ENCODE measurements around the gene E4F1. TPM values are rescaled to one million over a fixed set of nuclear protein-coding genes. Genes with fewer than 3 reads are reported as not detected.

The E4F1 gene
- total RNA-seq, 1 experiment from 2014 or later = 30.1 TPM

DNA sequence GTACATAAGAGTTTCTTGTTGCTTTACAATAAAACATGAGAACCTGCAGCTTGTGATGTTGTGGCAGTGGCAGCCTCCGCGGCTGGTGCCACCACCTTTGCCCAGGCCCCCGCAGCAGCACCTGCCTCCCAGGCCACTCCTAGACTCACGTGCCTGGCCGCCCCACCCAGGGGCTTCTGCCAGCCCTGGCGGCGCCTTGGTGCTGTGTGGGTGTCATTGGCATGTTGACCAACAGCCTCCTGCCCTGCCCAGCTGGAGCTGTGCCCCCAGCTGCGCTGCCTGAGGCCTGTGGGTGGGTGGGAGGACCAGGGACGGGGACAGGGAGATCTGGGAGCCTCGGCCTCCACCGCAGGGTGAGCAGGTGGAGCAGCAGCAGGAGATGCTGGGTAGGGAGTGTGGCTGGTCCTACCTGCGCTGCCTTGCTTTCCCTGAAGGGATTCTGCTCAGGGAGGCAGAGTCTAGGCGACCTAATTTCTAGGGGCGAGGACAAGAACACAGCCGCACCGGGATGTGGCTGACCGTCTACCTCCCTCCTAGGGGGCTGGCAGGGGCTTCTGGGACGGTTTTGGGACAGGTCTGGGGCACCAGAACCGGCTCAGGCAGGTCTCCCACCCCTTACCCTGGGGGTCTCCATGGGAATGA is 12.4 kb downstream of the E4F1 start:
- Mint-ChIP-seq H3K36me3 (ENCODE audit: insufficient read depth, unreplicated experiment) (peaks cover 49% of the 10 kb centered on the region), H3K27me3 (ENCODE audit: insufficient read depth, unreplicated experiment) (no peaks in the 10 kb centered on the region), H3K27ac (ENCODE audit: unreplicated experiment) (no peak overlapping the region), H3K4me1 (ENCODE audit: low read depth, unreplicated experiment) (no peaks in the 10 kb centered on the region), H3K4me3 (ENCODE audit: unreplicated experiment) (peak overlapping the region; percentile 56), H3K9me3 (ENCODE audit: unreplicated experiment) (no peaks in the 10 kb centered on the region)
- Histone ChIP-seq H3K4me1 (peaks cover 8% of the 10 kb centered on the region; the same call in 1 of the 2 replicates), H3K9me3 (no peaks in the 10 kb centered on the region), H3K4me3 (ENCODE audit: low read depth, low read length) (no peak overlapping the region), H3K27me3 (replicated peaks; ENCODE audit: control insufficient read depth, insufficient read depth, low read length) (no peaks in the 10 kb centered on the region), H3K36me3 (ENCODE audit: control insufficient read depth, insufficient read depth, low read length) (no peaks in the 10 kb centered on the region)
- DNase-seq = no peak
- no TSS peak for BruUV-seq (replicated peaks)
- TF ChIP-seq, protein P1, sequence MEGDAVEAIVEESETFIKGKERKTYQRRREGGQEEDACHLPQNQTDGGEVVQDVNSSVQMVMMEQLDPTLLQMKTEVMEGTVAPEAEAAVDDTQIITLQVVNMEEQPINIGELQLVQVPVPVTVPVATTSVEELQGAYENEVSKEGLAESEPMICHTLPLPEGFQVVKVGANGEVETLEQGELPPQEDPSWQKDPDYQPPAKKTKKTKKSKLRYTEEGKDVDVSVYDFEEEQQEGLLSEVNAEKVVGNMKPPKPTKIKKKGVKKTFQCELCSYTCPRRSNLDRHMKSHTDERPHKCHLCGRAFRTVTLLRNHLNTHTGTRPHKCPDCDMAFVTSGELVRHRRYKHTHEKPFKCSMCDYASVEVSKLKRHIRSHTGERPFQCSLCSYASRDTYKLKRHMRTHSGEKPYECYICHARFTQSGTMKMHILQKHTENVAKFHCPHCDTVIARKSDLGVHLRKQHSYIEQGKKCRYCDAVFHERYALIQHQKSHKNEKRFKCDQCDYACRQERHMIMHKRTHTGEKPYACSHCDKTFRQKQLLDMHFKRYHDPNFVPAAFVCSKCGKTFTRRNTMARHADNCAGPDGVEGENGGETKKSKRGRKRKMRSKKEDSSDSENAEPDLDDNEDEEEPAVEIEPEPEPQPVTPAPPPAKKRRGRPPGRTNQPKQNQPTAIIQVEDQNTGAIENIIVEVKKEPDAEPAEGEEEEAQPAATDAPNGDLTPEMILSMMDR (IDR thresholded peaks at IDR 0.05; ENCODE audit: insufficient read depth in 1 of 2, low read depth in 1 of 2, low read length in 1 of 2, severe bottlenecking in 1 of 2, unreplicated experiment in 1 of 2) = no peak
- intact Hi-C loops (cut with micrococcal nuclease; ENCODE audit: unreplicated experiment) = no loop called here
- ChIA-PET CTCF (no interaction called here), POLR2A (interaction anchor here (0.6 kb wide), 1 partner anchor 234 kb away, joined by 9 read pairs; no protein-coding TSS in a partner anchor)

DNA sequence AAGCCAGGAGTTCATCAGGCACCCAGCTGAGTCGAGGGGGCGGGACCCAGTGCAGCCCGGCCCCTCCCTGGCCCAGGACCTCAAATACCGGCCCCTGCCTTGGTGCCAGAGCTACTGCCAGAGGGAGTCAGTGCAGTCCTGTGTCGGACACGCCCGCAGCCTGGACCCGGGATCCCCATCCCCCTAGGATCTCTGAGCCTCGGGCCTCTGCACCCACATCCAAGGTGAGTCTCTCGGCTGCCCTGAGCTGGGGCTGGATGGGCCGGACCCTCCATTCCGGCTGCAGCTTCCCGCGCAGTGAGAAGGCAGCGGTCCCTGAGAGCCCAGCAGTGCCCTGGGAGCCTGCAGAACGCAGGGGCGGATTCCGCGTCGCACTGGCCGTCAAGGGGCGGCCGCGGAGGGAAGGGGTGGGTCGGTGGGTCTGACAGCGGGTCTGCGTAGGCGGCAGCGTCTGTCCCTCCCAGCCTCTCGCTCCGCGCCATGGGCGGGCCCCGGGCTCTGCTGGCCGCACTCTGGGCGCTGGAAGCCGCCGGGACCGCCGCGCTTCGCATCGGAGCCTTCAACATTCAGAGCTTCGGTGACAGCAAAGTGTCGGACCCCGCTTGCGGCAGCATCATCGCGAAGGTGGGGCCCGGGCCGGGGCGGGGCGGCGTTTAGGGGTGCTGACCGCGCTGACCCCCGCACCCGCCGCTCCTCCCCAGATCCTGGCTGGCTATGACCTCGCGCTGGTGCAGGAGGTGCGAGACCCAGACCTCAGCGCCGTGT is 13.1 kb downstream of the E4F1 start, which contains the start of gene DNASE1L2:
DNASE1L2 (plus strand) TSS at position 108 of the 765 bp plus-strand sequence; CDS start at position 481, 373 bp downstream.
- Histone ChIP-seq H3K9me3 (no peaks in the 10 kb centered on the region), H3K4me3 (ENCODE audit: low read depth, low read length) (peak within 1 kb of the TSS; percentile 46), H3K4me1 (peaks cover 8% of the 10 kb centered on the region; the same call in 1 of the 2 replicates), H3K36me3 (ENCODE audit: control insufficient read depth, insufficient read depth, low read length) (no peaks in the 10 kb centered on the region), H3K27me3 (replicated peaks; ENCODE audit: control insufficient read depth, insufficient read depth, low read length) (no peaks in the 10 kb centered on the region)
- H3K9me3 Mint-ChIP-seq (ENCODE audit: unreplicated experiment) = no peaks in the 10 kb centered on the region
- no TSS peak for BruUV-seq (replicated peaks)
- H3K4me3 Mint-ChIP-seq (ENCODE audit: unreplicated experiment) = peak within 1 kb of the TSS; percentile 56
- H3K27ac Mint-ChIP-seq (ENCODE audit: unreplicated experiment) = no peak within 1 kb of the TSS
- POLR2A ChIA-PET = no interaction called here
- peaks cover 49% of the 10 kb centered on the region for H3K36me3 Mint-ChIP-seq (ENCODE audit: insufficient read depth, unreplicated experiment)
- CTCF ChIA-PET = no interaction called here
- TF ChIP-seq, protein P1 (IDR thresholded peaks at IDR 0.05; ENCODE audit: insufficient read depth in 1 of 2, low read depth in 1 of 2, low read length in 1 of 2, severe bottlenecking in 1 of 2, unreplicated experiment in 1 of 2) = no peak
- no peaks in the 10 kb centered on the region for H3K4me1 Mint-ChIP-seq (ENCODE audit: low read depth, unreplicated experiment)
- intact Hi-C loops (cut with micrococcal nuclease; ENCODE audit: unreplicated experiment) = no loop called here
- no peaks in the 10 kb centered on the region for H3K27me3 Mint-ChIP-seq (ENCODE audit: insufficient read depth, unreplicated experiment)
- DNase-seq = peak in 1 of 2 experiments; percentile 51

DNA sequence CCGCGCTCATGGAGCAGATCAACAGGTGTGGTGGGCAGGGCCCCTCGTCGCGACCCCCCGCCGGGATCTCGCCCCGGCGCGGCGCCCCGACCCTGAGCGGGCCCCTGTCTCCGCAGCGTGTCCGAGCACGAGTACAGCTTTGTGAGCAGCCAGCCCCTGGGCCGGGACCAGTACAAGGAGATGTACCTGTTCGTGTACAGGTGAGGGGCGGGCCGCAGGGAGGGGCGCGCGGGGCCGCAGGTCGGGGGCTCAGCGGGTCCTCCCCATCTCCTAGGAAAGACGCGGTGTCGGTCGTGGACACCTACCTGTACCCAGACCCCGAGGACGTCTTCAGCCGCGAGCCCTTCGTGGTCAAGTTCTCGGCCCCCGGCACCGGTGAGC is 13.7 kb downstream of the E4F1 start:
- peak in 1 of 2 experiments; percentile 45 for DNase-seq
- no peaks in the 10 kb centered on the region for H3K9me3 Mint-ChIP-seq (ENCODE audit: unreplicated experiment)
- CTCF ChIA-PET = no interaction called here
- Histone ChIP-seq H3K27me3 (replicated peaks; ENCODE audit: control insufficient read depth, insufficient read depth, low read length) (no peaks in the 10 kb centered on the region), H3K4me3 (ENCODE audit: low read depth, low read length) (peak overlapping the region; percentile 46), H3K36me3 (ENCODE audit: control insufficient read depth, insufficient read depth, low read length) (no peaks in the 10 kb centered on the region), H3K4me1 (peaks cover 8% of the 10 kb centered on the region; the same call in 1 of the 2 replicates), H3K9me3 (no peaks in the 10 kb centered on the region)
- BruUV-seq (replicated peaks) = no TSS peak
- peak overlapping the region; percentile 56 for H3K4me3 Mint-ChIP-seq (ENCODE audit: unreplicated experiment)
- intact Hi-C loops (cut with micrococcal nuclease; ENCODE audit: unreplicated experiment) = no loop called here
- H3K4me1 Mint-ChIP-seq (ENCODE audit: low read depth, unreplicated experiment) = no peaks in the 10 kb centered on the region
- H3K27me3 Mint-ChIP-seq (ENCODE audit: insufficient read depth, unreplicated experiment) = no peaks in the 10 kb centered on the region
- TF ChIP-seq, protein P1 (IDR thresholded peaks at IDR 0.05; ENCODE audit: insufficient read depth in 1 of 2, low read depth in 1 of 2, low read length in 1 of 2, severe bottlenecking in 1 of 2, unreplicated experiment in 1 of 2) = no peak
- POLR2A ChIA-PET = no interaction called here
- H3K27ac Mint-ChIP-seq (ENCODE audit: unreplicated experiment) = no peak overlapping the region
- peaks cover 54% of the 10 kb centered on the region for H3K36me3 Mint-ChIP-seq (ENCODE audit: insufficient read depth, unreplicated experiment)

Data from Caco-2 (cell line).